AG09319 (cell line): ENCODE results near the gene MGST1.

Experiments
- DNase-seq: peaks from one replicate; pipeline ENCODE4 v3.0.0-alpha.2; 2010; ENCODE audit warnings: low read depth; ENCODE audit errors: extremely low read depth
- CTCF ChIP-seq: IDR thresholded peaks from 2 replicates; pipeline ENCODE4 v1.5.1; 2011; ENCODE audit warnings: low read depth, mild to moderate bottlenecking, inconsistent platforms, low read length, moderate library complexity

Gene MGST1

GRCh38 chr12:16323010-16323409 is 24.4 kb upstream of the MGST1 start:
- no peak for DNase-seq
- no peak for TF ChIP-seq CTCF

- TF ChIP-seq CTCF, result no peak
- no peak for DNase-seq
These were observed 23.8 kb upstream of the MGST1 start for GRCh38 chr12:16323638-16324037.

GRCh38 chr12:16324272-16324671 is 23.2 kb upstream of the MGST1 start:
- TF ChIP-seq CTCF, result no peak
- DNase-seq, result no peak

GRCh38 chr12:16324772-16325171 is 22.7 kb upstream of the MGST1 start:
- no peak for DNase-seq
- TF ChIP-seq CTCF, result no peak

- no peak for TF ChIP-seq CTCF
- no peak for DNase-seq
These were observed 22.0 kb upstream of the MGST1 start for GRCh38 chr12:16325426-16325825.

GRCh38 chr12:16327963-16328362 is 19.5 kb upstream of the MGST1 start:
- no peak for TF ChIP-seq CTCF
- DNase-seq, result no peak

GRCh38 chr12:16329594-16329993 is 17.9 kb upstream of the MGST1 start:
- TF ChIP-seq CTCF, result no peak
- no peak for DNase-seq
